HL-60 (cell line): ENCODE measurements around the gene NPIPB9. TPM values are rescaled to one million over a fixed set of nuclear protein-coding genes. Genes with fewer than 3 reads are reported as not detected.
"Not testable (repeated sequence)": the region's sequence is repeated elsewhere in the genome, so short reads cannot be mapped to it uniquely, and the experiment has no call there.

ENCODE experiments used
- DNase-seq, 2 experiments: peaks; one replicate each; pipeline ENCODE4 v3.0.0-alpha.2; 2010 to 2020; ENCODE audit warnings: low read depth in 1 of 2, low spot score in 1 of 2
- H3K27ac ChIP-seq: fragments of 250-450 bp; sonication (Bioruptor Pico); replicated peaks from 2 replicates; pipeline ENCODE4 v1.5.1; 2020; ENCODE audit warnings: mild to moderate bottlenecking, moderate library complexity
- H3K27me3 ChIP-seq: fragments of 250-450 bp; sonication (Bioruptor Pico); 2 replicates; pipeline ENCODE4 v1.5.1; 2021; ENCODE audit warnings: mild to moderate bottlenecking, moderate library complexity; ENCODE audit not compliant: insufficient read depth, poor library complexity, severe bottlenecking
- H3K4me3 ChIP-seq: replicated peaks from 2 replicates; pipeline ENCODE4 v1.5.1; 2011; ENCODE audit warnings: mild to moderate bottlenecking, control low read depth, low read length; ENCODE audit not compliant: insufficient read depth
- CTCF ChIP-seq: IDR thresholded peaks from one replicate; pipeline ENCODE4 v1.5.1; 2011; ENCODE audit warnings: low read length, control low read depth, inconsistent platforms; ENCODE audit not compliant: insufficient read depth
- GABPA ChIP-seq: IDR thresholded peaks from 2 replicates; pipeline ENCODE4 v1.6.1; 2012; ENCODE audit warnings: low read depth
- POLR2AphosphoS5 ChIP-seq: IDR thresholded peaks from 2 replicates; pipeline ENCODE4 v1.6.1; 2012; ENCODE audit warnings: low read depth
- SPI1 ChIP-seq: IDR thresholded peaks from 2 replicates; pipeline ENCODE4 v1.6.1; 2012; ENCODE audit warnings: low read depth, mild to moderate bottlenecking, borderline replicate concordance
- microRNA-seq: library from miRNA; unstranded; fragments of <30 nt; microRNA quantifications from one replicate; pipeline ENCODE4, GENCODE V29; 2018

NPIPB9 gene

DNA sequence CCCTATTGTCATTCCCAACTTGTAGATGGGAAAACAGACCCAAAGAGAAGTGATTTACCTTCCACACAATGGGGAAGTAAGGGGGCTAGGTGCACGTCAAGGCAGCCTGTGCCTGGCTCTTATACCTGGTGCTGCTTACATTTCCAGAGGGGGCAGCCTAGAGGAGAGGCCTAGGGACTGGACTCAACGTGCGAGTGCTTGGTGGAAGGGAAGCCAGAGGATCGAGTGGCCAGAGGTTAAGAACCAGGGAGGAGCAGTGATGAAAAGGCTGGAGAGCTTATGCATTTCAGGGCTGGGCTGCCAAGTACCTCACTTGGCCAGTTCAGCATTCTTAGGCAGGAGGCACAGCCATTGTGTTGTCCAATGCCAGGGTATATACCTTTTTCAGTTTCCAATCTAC lies 30.8 kb downstream of the NPIPB9 start:
- H3K27ac ChIP-seq, DNase-seq, H3K4me3 ChIP-seq, H3K27me3 ChIP-seq: not testable (repeated sequence)

DNA sequence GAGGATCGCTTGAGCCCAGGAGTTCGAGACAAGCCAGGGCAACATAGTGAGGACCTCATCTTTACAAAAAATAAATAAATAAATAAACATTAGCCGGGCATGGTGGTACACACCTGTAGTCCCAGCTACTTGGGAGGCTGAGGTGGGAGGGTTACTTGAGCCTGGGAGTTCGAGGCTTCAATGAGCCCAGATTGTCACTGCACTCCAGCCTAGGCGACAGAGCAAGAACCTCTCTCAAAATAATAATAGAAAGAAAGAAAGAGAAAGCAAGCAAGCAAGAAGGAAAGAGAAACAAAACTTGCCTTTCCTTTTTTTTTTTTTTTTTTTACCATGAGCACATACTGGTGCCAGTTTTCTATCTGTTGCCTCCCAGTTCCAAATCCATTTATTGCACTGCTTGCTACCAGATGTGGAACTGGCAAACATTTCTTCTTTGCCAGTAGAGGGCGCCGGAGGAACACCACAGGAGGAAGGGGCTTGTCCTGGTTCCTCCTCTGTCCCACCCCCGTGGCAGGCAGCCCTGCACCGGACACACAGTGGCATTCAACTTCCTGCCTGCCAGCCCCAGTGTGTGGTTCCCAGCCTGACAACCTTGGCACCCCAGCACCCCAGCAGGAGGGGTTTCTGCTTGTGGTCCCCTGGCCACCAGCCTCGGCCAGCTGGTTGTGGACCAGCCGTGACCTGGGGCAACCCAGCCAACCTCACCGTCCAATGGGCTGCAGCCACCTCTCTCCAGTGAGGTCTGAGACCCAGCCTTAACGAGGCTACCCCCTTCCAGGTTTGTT lies 50.8 kb downstream of the NPIPB9 start:
- not testable (repeated sequence) for H3K27ac ChIP-seq, H3K27me3 ChIP-seq, H3K4me3 ChIP-seq
- peak in 1 of 2 experiments; percentile 69 for DNase-seq

- not testable (repeated sequence) for H3K4me3 ChIP-seq, H3K27me3 ChIP-seq, H3K27ac ChIP-seq, DNase-seq
Measured at GRCh38 chr16:28807445-28808120, 56.0 kb downstream of the NPIPB9 start.

GRCh38 chr16:28820016-28820415 lies 68.4 kb downstream of the NPIPB9 start:
- TF ChIP-seq GABPA (no peak), POLR2AphosphoS5 (peak; percentile 42; the same call in 1 of the 2 replicates)
- no peak overlapping the region for H3K4me3 ChIP-seq
- DNase-seq, result peak in 1 of 2 experiments; percentile 59
- H3K27me3 ChIP-seq, result no peaks in the 10 kb centered on the region
- no peak overlapping the region for H3K27ac ChIP-seq

GRCh38 chr16:28820546-28820945 lies 69.0 kb downstream of the NPIPB9 start:
- DNase-seq, result not testable (repeated sequence)

DNA sequence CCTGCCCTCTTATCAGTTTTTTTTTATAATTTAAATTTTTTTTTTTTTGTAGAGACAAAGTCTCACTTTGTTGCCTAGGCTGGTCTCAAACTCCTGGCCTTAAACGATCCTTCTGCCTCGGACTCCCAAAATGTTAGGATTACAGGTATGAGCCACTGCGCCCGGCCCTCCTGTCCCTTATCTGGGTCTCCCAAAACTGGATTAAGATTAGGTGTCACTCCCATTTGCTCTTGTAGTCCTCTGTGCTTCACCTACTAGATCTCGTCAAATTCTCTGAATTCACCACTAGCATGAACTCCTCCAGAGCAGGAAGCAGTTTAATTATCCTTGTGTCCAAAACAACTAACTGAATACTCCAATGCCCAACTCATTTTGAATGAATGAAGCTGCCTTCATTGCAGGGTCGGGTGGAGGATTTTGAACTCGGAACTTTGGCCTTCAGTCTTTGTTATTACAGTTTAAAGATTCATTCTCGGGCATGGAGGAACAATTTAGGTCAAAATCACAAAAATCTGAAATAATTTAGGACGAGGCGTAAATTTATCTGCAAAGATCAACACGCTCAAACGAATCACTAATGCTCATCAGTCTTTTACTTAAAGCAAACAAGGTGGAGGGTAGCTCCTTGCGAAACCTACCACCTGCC lies 70.4 kb downstream of the NPIPB9 start:
- Histone ChIP-seq H3K4me3 (peak overlapping the region; percentile 87), H3K27ac (peak overlapping the region; percentile 100), H3K27me3 (no peaks in the 10 kb centered on the region)
- no peak for DNase-seq
- TF ChIP-seq SPI1 (no peak), GABPA (no peak), POLR2AphosphoS5 (no peak), CTCF (no peak)

More at GRCh38 chr16:28820546-28820945, 69.0 kb downstream of the NPIPB9 start:
- H3K27me3 ChIP-seq, H3K4me3 ChIP-seq, H3K27ac ChIP-seq: not testable (repeated sequence)

Small RNA genes within 50 kb of the gene (microRNA-seq; reads per million reads assigned to microRNA genes)
- not detected for gene MIR6862-2
